Measurements from ENCODE around the gene PLA2G2E.
"Not testable (repeated sequence)": the region's sequence is repeated elsewhere in the genome, so short reads cannot be mapped to it uniquely, and the experiment has no call there.

Gene PLA2G2E

DNA sequence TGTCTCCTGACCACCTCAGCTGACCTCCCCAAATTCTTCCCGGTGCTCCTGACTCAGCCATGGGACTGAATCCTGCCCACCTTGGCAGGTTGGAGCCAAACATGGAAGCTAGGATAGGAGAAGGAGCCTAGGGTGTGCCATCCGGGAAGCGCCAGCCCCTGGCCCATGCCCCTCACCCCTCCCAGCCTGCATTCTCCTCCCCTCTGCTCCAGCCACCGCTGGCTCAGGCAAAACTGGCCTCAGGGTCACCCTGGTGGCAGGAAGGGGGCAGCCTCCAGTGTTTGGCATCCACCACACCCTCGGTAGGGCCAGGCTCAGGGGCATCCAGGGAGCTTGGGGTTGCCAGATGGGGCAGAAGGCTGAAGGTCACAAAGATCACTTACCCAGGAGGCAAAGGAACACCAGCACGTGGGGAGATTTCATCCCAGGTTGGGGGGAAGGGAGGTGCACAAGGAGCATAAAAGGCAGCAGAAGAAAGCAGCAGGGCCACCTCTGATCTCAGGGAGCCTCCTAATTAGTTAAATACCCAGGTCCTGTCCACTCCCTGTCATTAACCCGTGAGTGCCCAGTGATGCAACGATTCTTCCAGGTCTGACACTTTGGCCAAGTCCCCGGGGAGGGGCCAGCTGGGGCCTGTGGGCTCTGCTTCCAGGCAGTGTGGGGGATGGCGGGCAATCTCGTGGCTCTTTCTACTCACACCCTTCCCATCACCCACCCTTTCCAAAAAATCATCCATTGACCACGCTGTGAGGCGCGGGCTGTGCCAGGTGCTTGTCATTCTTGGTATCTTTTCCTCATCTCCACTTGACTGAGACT, at the start of gene PLA2G2E:
PLA2G2E (minus strand) TSS at position 481 of the 816 bp plus-strand sequence; CDS start at position 423, 58 bp downstream.
- DNase-seq = no peak

DNA sequence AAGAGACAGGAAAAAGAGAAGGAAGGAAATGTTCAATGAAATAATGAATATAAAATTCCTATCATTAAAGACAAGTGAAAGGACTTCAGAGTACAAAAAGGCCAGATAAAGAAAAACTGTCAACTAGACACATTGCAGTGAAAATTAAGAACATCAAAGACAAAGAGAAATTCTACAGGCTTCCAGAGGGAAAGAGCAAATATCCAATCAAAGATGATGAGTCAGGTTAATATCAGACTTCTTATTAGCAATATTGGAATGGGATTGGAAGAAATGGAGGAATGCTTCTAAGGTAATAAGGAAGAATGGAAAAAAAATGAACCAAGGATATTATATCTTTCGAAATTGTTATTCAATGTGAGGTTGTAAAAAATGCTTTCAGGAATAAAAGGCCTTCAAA, 48.2 kb upstream of the PLA2G2E start:
- no peak for DNase-seq

DNA sequence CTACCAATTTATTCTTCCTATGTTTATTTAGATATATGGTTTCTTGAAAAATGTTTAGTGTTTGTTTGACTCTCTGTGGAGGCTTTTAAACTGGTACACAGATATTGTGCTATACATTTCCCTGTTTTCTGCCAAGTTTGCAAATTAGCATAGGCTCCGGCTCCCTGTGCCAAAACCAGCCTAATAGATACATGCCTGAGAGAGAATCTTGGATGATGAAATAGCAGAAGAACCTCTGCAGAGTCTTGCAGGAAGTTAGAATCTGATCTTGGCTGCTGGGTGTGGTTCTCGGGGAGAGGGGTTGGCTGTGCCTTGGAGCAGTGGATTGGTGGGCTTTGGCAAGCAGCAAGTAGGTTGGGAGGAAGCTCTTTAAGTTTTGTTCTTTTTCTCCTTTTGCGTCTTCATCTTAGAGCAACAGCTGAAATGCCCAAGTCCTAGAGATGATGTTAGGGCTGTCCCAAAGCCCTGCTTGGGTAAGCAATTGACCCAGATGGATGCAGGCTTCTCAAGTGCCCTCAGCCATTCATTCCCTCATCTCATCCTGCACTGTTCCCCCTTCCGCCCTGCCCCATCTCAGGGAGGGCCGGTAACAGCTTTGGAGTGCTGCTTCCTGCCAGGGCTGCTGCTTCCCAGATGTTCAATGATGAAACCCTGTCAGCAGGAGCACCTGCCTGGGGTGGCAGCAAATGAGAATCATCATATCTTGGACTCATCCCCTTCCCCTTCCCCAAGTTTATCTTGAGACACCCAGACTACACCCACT, 46.7 kb upstream of the PLA2G2E start:
- no peak for DNase-seq

DNA sequence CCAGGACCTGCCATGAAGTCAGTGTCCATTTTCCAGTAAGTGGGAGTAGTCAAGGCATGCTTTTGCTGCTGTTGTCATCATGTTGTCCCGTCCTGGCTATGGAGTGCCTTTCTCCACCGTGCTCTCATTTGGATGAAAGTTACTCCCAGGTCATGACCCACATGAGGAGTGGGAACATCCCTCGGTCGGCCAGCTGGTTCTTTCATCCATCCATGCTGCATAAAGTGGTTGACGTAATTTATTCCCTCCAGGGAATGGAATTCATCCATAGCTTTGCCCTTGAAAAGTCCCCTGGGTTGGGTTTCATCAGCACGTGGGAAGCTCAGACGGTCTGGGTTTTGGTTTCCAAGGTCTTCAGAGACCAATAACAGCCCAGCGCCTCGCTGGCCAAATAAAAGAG, 44.4 kb upstream of the PLA2G2E start:
- DNase-seq = no peak

DNA sequence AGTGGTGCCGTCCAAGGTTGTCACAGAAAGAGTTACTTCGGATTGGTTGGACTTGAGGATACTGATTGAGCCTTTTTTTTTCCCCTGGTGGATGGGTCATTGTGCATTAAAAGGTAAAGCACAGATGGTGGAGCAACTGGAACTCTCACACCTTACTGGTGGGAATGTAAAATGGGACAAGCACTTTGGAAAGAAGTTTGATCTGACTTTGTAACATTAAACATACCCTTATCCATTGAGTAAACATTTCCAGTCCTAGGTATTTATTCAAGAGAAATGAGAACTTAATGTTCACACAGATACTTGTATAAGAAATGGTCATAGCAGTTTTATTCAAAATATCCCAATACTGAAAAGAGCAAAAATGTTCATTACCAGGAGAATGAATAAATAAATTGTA, 41.1 kb upstream of the PLA2G2E start:
- no peak for DNase-seq

- no peak for DNase-seq
Measured at GRCh38 chr1:19963636-19964035, 40.2 kb upstream of the PLA2G2E start.

GRCh38 chr1:19960591-19960990, 37.2 kb upstream of the PLA2G2E start:
- DNase-seq = no peak

GRCh38 chr1:19957779-19958178, 34.4 kb upstream of the PLA2G2E start:
- DNase-seq = no peak

DNA sequence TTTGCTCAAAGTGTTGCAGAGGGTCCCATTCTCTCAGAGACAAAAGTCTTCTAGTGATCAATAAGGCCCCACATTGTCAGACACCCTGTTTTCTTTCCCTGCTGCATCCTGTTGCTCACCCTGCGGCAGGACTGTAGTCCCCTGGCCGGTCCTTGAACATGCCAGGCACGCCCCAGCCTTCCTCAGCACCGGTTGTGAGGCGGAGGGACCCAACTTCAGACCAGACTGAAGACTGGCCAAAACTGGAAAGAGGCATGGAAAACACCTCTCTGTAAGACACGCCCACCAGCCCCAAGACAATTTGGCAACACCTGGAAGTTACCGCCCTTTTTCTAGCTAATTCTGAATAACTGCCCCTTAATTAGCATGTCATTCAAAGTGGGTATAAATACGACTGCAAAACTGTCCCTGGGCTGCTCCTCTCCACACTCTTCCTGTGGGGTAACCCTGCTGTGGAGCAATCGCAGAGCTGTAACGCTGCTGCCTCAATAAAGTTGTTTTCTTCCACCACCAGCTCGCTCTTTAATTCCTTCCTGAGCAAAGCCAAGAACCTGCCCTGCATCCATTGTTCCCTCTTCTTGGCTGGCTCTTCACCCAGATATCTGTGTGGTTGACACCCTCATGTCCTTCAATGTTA, 32.2 kb upstream of the PLA2G2E start:
- no peak for DNase-seq

DNA sequence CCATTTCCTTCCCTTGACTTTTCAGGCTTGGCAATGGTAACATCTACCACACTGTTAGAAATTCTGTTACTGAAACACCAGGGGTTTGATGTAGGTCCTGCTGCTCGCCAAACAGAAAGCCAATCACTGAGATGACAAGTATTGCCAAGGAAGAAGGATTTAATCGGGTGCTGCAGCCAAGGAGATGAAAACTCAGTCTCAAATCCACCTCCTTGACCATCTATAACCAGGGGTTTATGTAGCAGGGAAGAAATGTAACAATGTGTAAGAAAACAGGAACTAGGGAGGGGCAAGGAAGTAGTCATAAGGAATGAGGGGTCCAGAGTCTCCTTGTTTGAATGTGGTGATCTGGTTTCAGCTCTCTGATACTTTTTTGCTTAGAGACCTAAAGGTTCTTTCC, 30.6 kb upstream of the PLA2G2E start:
- no peak for DNase-seq

GRCh38 chr1:19949016-19949415, 25.6 kb upstream of the PLA2G2E start:
- no peak for DNase-seq

GRCh38 chr1:19946971-19947370, 23.6 kb upstream of the PLA2G2E start:
- DNase-seq = no peak

DNA sequence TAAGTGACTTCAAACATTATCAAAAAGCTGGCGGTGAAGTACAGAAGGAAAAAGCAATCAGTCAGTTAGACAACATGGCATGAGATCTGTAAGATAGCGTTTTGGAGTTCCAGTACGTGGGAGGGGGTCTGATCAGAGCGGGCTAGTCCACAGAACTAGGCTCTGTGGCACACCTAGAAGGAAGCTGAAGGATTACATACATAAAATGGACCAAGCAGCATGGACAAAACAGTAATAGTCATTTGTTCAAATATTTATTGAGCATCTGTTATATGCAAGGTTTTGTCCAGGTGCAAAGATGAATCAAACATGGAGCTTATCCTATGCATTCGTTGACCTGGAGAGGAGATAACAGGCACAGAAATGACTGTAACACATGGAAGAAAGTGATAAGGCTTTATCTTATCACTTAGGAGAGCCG, 22.9 kb upstream of the PLA2G2E start:
- no peak for DNase-seq

- DNase-seq = no peak
Measured at GRCh38 chr1:19945914-19946313, 22.5 kb upstream of the PLA2G2E start.

GRCh38 chr1:19942657-19943056, 19.2 kb upstream of the PLA2G2E start:
- DNase-seq = no peak

DNA sequence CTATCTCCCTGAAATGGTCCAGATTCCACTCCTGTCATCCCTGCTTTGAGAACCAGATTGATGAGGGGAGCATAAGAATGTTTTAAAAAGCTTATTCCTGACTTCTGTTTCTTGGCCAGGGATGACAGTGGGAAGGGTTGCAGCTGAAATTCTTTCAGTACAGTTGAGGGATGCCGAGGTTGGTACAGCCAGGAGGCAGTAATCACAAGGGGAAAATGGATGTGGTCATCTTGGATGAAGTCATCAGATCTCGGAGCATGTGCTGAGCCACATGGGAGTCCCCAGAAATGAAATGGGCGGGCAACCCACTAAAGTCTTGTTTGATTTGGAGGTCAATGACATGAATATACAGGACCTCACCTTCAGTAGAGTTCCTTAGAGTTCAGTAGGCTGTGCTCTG, 18.7 kb upstream of the PLA2G2E start:
- no peak for DNase-seq

- no peak for DNase-seq
Measured at GRCh38 chr1:19941206-19941568, 17.8 kb upstream of the PLA2G2E start.

- no peak for DNase-seq
Measured at GRCh38 chr1:19940486-19941205, 17.2 kb upstream of the PLA2G2E start.

- DNase-seq = no peak
Measured at GRCh38 chr1:19938472-19938871, 15.1 kb upstream of the PLA2G2E start.

GRCh38 chr1:19936061-19936750, 12.8 kb upstream of the PLA2G2E start:
- no peak for DNase-seq

- DNase-seq = no peak
Measured at GRCh38 chr1:19934336-19934735, 10.9 kb upstream of the PLA2G2E start.

- no peak for DNase-seq
Measured at GRCh38 chr1:19932866-19933265, 9.4 kb upstream of the PLA2G2E start.

DNA sequence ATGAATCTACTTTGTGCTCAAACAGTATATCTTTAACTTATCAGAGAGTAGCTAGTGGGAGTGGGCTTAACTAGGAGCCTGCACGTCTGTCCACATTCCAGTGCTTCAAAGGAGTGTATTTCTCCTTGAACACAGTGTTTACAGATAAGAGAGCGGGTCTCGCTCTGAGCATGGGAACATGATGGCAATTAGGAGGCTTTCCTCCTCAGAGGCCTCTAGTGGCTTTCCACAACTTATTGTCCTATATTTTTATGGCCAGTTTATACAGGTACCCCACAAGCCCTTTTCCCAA, 3.7 kb upstream of the PLA2G2E start:
- not testable (repeated sequence) for DNase-seq
